Measurements from ENCODE around the gene PACRG. TPM values are rescaled to one million over a fixed set of nuclear protein-coding genes. Genes with fewer than 3 reads are reported as not detected.

The PACRG gene
- total and polyA plus RNA-seq, 2 of the 13 experiments (the other 11 are each of a cell fraction or from before 2014, with no cell fraction given), result 0.13 TPM; not detected in 1

GRCh38 chr6:162773996-162774395 lies 46.2 kb downstream of the PACRG start:
- 33% methylated on average over 3 of the region's 3 CpGs for WGBS (ENCODE audit: low lambda C conversion rate)
- POLR2A ChIA-PET, result no interaction called here
- DNase-seq (ENCODE audit: low spot score) (no peak), ATAC-seq (no peak), FAIRE-seq (no peak)
- BruUV-seq (replicated peaks), result no TSS peak
- CTCF ChIA-PET (ENCODE audit: low intra/inter-chr PET ratio, low total read pairs), result no interaction called here
- H3K4me2 ChIP-seq (ENCODE audit: low read depth, low read length), result no peak overlapping the region
- no peak overlapping the region for H3K9ac ChIP-seq (ENCODE audit: insufficient read depth, low read depth, low read length)
- H3K36me3 ChIP-seq (replicated peaks in 1 of 2; ENCODE audit: control insufficient read depth in 1 of 2, insufficient read depth in 2 of 2, low read length in 2 of 2), result no peaks in the 10 kb centered on the region
- in situ Hi-C loops (cut with HindIII; ENCODE audit: extremely low pct_ligation_motif_present, low pct_unique_long_range_greater_than_20kb), result no loop called here
- H3K4me1 ChIP-seq (ENCODE audit: insufficient read depth, low read length), result no peaks in the 10 kb centered on the region
- H3K9me3 ChIP-seq (ENCODE audit: low read length), result peaks cover 26% of the 10 kb centered on the region
- no peak overlapping the region for H2AFZ ChIP-seq (ENCODE audit: low read length)
- intact Hi-C loops (cut with micrococcal nuclease; ENCODE audit: unreplicated experiment), result no loop called here
- no peaks in the 10 kb centered on the region for H3K27me3 ChIP-seq (ENCODE audit: control insufficient read depth in 1 of 2, insufficient read depth in 2 of 2, low read length in 2 of 2)
- H3K27ac ChIP-seq (ENCODE audit: extremely low read length, insufficient read depth, low read length), result no peak overlapping the region
- H3K79me2 ChIP-seq (ENCODE audit: insufficient read depth, low read length), result no peaks in the 10 kb centered on the region
- no peaks in the 10 kb centered on the region for H4K20me1 ChIP-seq (ENCODE audit: insufficient read depth, low read length)
- TF ChIP-seq NCOA2 (CRISPR knock-in tag; IDR thresholded peaks at IDR 0.05), result no peak
- TF ChIP-seq ZNF101 (CRISPR knock-in tag; IDR thresholded peaks at IDR 0.05; ENCODE audit: borderline replicate concordance, low read depth), result no peak
- no peak for TF ChIP-seq LCORL (IDR thresholded peaks at IDR 0.05)
- TF ChIP-seq LCORL (CRISPR knock-in tag; IDR thresholded peaks at IDR 0.05), result no peak
- TF ChIP-seq TOPORS (CRISPR knock-in tag; IDR thresholded peaks at IDR 0.05), result no peak
- no peak for TF ChIP-seq ZBTB7A (CRISPR knock-in tag; IDR thresholded peaks at IDR 0.05)
- no peak for TF ChIP-seq NFE2L1 (CRISPR knock-in tag; IDR thresholded peaks at IDR 0.05; ENCODE audit: borderline replicate concordance)
- TF ChIP-seq TCF7 (IDR thresholded peaks at IDR 0.05; ENCODE audit: low read depth), result no peak
- no peak for TF ChIP-seq REL (CRISPR knock-in tag; conservative IDR thresholded peaks at IDR 0.05)
- no peak for TF ChIP-seq ZNF225 (CRISPR knock-in tag; IDR thresholded peaks at IDR 0.05)
- TF ChIP-seq ZNF780A (CRISPR knock-in tag; IDR thresholded peaks at IDR 0.05), result no peak
- TF ChIP-seq ELF4 (CRISPR knock-in tag; IDR thresholded peaks at IDR 0.05; ENCODE audit: borderline replicate concordance), result no peak
- TF ChIP-seq RORA (CRISPR knock-in tag; IDR thresholded peaks at IDR 0.05), result no peak
- H3K4me3 ChIP-seq (replicated peaks in 1 of 3; ENCODE audit: insufficient read depth in 1 of 3, low read depth in 2 of 3, low read length in 3 of 3), result no peak overlapping the region
